ENCODE results near the gene MMP3.

GRCh38 chr11:102831128-102831488 is 12.3 kb downstream of the MMP3 start:
- no peak for TF ChIP-seq CTCF (IDR thresholded peaks at IDR 0.05; ENCODE audit: borderline replicate concordance, extremely low read depth, low read length, poor library complexity, severe bottlenecking)
- no peak for TF ChIP-seq EZH2 (IDR thresholded peaks at IDR 0.05; ENCODE audit: borderline replicate concordance, low read depth, low read length, severe bottlenecking)

Measured in DND-41 (cell line).